Activated gamma-delta T cell (primary cell): ENCODE measurements around the gene HM13.
A peak's percentile ranks its signal among the peaks of the same experiment; 100 is the strongest.
"Not testable (repeated sequence)": the region's sequence is repeated elsewhere in the genome, so short reads cannot be mapped to it uniquely, and the experiment has no call there.

Source experiments
- DNase-seq: peaks from one replicate; lab custom pipeline; 2025; lab: John Stamatoyannopoulos, UW

The HM13 gene

GRCh38 chr20:31567380-31567720 is 53.1 kb downstream of the HM13 start:
- no peak for DNase-seq

- DNase-seq: no peak
Measured at GRCh38 chr20:31568041-31568731, 53.9 kb downstream of the HM13 start.

- no peak for DNase-seq
Measured at GRCh38 chr20:31568773-31569162, 54.5 kb downstream of the HM13 start.

GRCh38 chr20:31569163-31570020 is 55.1 kb downstream of the HM13 start:
- DNase-seq: peak; percentile 21

DNA sequence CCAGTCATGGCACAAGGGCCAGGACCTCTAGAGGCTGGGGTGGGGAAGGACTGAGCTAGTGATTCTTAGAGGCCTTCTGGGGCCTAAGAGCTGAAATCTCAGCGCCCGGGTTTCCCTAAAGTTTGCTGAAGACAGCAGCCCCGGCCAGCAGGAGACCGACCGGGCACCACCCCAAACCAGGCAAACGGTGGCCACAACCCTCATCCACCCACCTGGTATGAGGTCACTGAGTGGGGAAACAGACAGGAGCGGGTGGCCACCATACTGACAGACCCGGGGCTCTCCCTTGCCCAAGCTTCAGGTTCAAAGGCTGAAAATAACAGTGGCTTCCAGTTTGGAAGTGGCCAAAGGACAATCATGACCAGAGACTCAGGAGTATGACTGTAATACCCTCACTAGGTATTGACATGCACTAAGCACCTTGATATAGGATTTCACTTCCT is 55.8 kb downstream of the HM13 start:
- DNase-seq: no peak

DNA sequence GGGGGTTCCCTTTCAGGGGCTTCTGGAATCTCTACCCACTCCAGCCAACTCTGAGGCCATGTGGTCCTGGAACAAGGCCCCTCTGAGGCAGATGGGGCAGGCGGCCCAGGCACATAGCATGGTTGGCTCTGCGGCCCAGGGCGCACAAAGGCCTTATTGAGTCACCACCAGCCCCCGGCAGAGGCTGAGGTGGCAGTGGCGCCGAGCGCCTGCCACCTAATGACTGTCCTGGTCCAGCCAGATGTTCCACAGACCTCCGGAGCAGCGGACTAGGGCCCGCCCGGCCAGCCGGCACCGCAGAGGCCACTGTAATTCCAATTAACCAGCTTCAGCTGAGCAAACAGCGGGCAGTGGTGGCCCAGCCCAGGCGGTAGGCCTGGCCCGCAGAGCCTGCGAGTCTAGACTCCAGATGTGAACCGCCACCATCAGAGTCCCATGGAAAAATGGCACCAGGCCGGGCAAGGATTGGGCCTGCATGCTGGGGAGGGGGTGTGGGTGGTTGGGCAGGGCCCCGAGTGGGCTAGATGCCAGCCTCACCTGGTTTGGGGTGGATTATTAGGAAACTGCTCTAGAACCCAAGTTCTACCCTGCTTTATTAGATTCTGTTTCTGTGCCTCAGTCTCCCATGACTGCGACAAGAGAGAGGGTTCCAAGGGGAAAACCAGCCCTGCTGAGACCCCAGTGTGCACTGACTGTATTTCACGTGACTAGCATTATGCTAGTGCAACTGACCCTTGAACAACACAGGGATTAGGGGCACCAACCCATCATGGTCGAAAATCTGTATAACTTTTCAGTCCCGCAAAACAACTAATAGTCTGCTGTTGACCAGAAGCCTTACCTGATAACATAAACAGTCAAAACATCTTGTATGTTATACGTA is 56.7 kb downstream of the HM13 start:
- DNase-seq: no peak

GRCh38 chr20:31572042-31572700 is 57.9 kb downstream of the HM13 start:
- no peak for DNase-seq

- peak; percentile 80 for DNase-seq
Measured at GRCh38 chr20:31572701-31573554, 58.7 kb downstream of the HM13 start.

DNA sequence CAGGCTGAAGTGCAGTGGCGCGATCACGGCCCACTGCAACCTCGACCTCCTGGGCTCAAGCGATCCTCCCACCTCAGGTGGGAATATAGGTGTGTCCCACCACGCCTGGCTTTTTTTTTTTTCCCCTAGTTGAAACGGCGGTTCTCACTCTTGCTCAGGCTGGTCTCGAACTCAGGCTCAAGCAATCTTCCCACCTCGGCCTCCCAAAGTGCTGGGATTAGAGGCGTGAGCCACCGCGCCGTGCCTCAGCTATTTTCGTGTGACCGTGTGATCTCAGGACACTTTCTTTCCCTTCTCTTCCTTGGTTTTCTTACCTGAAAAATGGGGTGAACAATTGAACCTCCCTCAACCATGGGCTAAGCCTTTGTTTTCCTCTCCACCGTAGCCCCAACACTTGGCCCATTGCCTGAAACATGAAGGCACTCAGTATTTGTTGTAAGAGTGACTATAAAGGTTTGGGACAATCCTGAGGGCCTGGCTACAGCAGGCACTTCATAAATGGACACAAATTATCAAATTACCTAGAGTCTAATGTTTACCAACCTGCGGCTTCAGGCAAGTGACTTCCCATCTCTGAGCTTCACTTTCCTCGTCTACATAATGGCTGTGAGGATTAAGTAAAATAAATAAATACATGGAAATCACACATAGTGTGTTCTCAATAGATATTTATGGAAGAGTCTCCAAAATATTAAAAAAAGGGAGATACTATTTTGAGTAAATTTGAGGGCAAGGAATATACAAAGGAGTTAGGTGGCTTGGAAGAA is 59.5 kb downstream of the HM13 start:
- no peak for DNase-seq

DNA sequence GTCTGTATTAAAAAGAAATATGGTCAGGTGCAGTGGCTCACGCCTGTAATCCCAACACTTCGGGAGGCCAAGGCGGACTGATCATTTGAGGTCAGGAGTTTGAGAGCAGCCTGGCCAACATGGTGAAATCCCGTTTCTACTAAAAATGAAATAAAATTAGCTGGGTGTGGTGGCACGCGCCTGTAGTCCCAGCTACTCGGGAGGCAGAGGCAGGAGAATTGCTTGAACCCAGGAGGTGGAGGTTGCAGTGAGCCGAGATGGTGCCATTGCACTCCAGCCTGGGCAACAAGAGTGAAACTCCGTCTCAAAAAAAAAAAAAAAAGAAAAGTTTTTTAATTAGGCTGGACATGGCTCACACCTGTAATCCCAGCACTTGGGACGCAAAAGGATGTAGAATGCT is 60.7 kb downstream of the HM13 start:
- not testable (repeated sequence) for DNase-seq

DNA sequence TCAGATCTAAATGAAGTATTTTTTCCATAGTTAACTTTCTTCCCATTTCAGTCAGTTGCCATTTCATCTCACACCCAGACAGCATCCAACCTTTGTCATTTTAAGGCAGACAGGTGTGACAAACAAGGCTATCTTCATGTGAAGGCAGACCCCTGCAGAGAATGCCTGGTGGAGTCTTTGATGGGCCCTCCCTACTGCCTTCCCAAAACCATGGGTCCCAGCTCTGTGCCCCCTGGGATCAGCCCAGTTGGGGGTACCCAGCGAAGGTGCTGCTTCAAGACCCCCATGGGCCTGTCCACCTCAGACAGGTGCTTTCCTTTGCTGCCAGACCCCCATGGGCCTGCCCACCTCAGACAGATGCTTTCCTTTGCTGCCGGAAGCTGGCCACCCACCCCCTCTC is 62.5 kb downstream of the HM13 start:
- DNase-seq: no peak

DNA sequence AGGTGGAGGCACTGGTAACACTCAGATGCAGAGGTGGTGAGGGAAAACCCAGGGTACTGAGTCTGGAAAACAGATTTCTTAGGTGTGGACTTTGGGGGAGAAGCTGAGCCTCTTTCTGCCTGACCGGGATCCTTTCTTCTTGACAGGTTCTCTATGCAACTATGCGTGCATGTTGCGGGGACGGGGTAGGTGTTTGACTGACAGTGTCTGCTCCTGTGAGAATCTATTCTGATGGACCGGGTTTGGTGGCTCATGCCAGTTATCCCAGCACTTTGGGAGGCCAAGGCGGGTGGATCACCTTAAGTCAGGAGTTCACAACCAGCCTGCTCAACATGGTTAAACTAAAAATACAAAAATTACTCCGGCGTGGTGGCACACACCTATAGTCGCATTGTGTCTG is 63.0 kb downstream of the HM13 start:
- no peak for DNase-seq

GRCh38 chr20:31578448-31579138 is 64.4 kb downstream of the HM13 start:
- no peak for DNase-seq

DNA sequence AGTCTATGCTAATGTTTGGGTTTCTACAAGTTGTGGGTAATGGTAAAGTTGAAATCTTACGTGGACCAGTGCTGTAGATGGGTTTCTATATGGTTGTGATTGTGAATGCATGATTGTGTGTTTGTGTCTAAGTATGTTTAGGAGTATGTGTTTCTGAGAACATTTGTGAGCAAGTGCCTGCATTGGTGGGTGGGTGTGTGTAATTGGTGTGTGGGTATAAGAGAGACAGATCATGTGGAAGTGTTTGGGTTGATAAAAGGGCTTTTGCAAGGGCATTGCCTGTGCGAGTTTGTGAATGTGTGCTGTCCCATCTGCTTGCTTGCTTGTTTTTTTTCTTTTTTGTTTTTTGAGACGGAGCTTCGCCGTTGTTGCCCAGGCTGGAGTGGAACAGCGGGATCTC is 65.0 kb downstream of the HM13 start:
- no peak for DNase-seq

DNA sequence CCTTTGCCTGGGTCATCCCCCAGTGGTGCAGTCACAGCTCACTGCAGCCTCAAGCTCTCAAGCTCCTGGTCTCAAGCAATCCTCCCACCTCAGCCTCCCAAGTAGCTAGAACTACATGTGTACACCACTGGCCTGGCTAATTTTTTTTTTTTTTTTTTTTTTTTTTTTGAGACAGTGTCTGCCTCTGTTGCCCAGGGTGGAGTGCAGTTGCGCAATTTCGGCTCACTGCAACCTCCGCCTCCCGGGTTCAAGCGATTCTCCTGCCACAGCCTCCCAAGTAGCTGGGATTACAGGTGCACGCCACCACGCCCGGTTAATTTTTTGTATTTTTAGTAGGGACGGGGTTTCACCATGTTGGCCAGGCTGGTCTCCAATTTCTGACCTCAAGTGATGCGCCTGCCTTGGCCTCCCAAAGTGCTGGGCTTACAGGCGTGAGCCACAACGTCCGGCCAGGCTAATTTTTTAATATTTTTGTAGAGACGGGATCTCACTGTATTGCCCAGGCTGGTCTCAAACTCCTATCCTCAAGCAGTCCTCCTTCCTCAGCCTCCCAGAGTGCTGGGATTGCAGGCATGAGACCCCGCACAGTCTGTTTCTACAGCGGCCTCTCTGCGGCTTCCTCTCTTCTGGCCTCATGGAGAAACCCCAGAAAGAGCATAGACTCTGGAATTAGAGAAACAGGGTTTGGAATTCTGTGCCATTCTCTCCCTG is 65.9 kb downstream of the HM13 start:
- DNase-seq: not testable (repeated sequence)

DNA sequence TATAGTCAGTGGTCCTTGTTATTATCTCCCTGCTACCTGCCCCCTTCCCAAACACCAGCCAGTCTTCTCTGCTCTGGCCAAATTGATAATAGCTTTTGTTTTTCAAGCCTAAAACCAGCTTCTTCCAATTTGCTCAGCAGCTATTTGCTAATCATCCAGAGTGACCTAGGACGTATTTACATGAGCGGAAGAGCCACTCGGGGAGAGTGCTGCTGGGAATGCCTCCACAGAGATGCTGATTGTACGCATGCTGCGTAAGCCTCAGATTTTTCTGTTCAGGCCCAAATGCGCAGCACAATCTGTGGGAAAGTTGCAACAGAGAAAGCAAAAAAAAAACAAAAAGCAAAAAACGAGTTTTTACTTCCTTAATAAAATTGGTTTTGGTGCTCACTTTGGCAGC is 66.5 kb downstream of the HM13 start:
- DNase-seq: no peak

GRCh38 chr20:31581391-31581790 is 67.1 kb downstream of the HM13 start:
- no peak for DNase-seq

GRCh38 chr20:31587545-31588389 is 73.5 kb downstream of the HM13 start:
- DNase-seq: no peak
